CD4-positive, alpha-beta T cell treated with Interleukin-6 at 100 ng/mL for 8 hours (primary cell): ENCODE measurements around the gene ITPR2.
"Not testable (repeated sequence)": the region's sequence is repeated elsewhere in the genome, so short reads cannot be mapped to it uniquely, and the experiment has no call there.

Source experiments
- DNase-seq: peaks from one replicate; pipeline ENCODE4 v3.0.0-alpha.2; 2020; ENCODE audit warnings: mixed read lengths, low spot score

Gene ITPR2

GRCh38 chr12:26557326-26557725, 275.7 kb downstream of the ITPR2 start:
- no peak for DNase-seq

GRCh38 chr12:26556916-26557315, 276.1 kb downstream of the ITPR2 start:
- no peak for DNase-seq

- DNase-seq: no peak
These were observed 277.9 kb downstream of the ITPR2 start for GRCh38 chr12:26555139-26555538.

- DNase-seq: no peak
These were observed 278.7 kb downstream of the ITPR2 start for GRCh38 chr12:26554332-26554731.

- no peak for DNase-seq
These were observed 281.6 kb downstream of the ITPR2 start for GRCh38 chr12:26551385-26551784.

- no peak for DNase-seq
These were observed 284.8 kb downstream of the ITPR2 start for GRCh38 chr12:26548227-26548626.

GRCh38 chr12:26546535-26547314, 286.3 kb downstream of the ITPR2 start:
- no peak for DNase-seq

GRCh38 chr12:26539131-26539530, 293.9 kb downstream of the ITPR2 start:
- no peak for DNase-seq

GRCh38 chr12:26537651-26538050, 295.3 kb downstream of the ITPR2 start:
- DNase-seq: no peak

- DNase-seq: no peak
These were observed 295.9 kb downstream of the ITPR2 start for GRCh38 chr12:26537126-26537525.

GRCh38 chr12:26535826-26536225, 297.2 kb downstream of the ITPR2 start:
- no peak for DNase-seq

- DNase-seq: no peak
These were observed 298.9 kb downstream of the ITPR2 start for GRCh38 chr12:26534071-26534470.

GRCh38 chr12:26533211-26533610, 299.8 kb downstream of the ITPR2 start:
- no peak for DNase-seq

GRCh38 chr12:26530461-26530860, 302.5 kb downstream of the ITPR2 start:
- DNase-seq: no peak

- DNase-seq: no peak
These were observed 304.1 kb downstream of the ITPR2 start for GRCh38 chr12:26528943-26529342.

GRCh38 chr12:26527682-26528081, 305.3 kb downstream of the ITPR2 start:
- DNase-seq: no peak

- no peak for DNase-seq
These were observed 308.0 kb downstream of the ITPR2 start for GRCh38 chr12:26524862-26525465.

- no peak for DNase-seq
These were observed 309.3 kb downstream of the ITPR2 start for GRCh38 chr12:26523708-26524150.

- DNase-seq: no peak
These were observed 312.1 kb downstream of the ITPR2 start for GRCh38 chr12:26520869-26521268.

GRCh38 chr12:26520109-26520508, 312.9 kb downstream of the ITPR2 start:
- DNase-seq: no peak

GRCh38 chr12:26519462-26519861, 313.5 kb downstream of the ITPR2 start:
- no peak for DNase-seq

- not testable (repeated sequence) for DNase-seq
These were observed 315.7 kb downstream of the ITPR2 start for GRCh38 chr12:26517320-26517719.

GRCh38 chr12:26514364-26514763, 318.6 kb downstream of the ITPR2 start:
- no peak for DNase-seq
